GM23338 (cell line): Measurements from ENCODE around the gene HOXC9. TPM values are rescaled to one million over a fixed set of nuclear protein-coding genes. Genes with fewer than 3 reads are reported as not detected.
A peak's percentile ranks its signal among the peaks of the same experiment; 100 is the strongest.

Experiments used
- ATAC-seq: fragments of 200-7000 bp; cut with Tn5 transposase; 3 replicates; pipeline ENCODE4 v1.9.1; 2020
- DNase-seq: peaks from one replicate; pipeline ENCODE4 v3.0.0-alpha.2; 2015; ENCODE audit warnings: low spot score
- H2AFZ ChIP-seq: fragments of 200-600 bp; sonication (generic); 2 replicates; pipeline ENCODE4 v1.8.0; 2016; ENCODE audit warnings: antibody characterized with exemption, mild to moderate bottlenecking, moderate library complexity
- H3F3A ChIP-seq: fragments of 200-600 bp; sonication (generic); replicated peaks from 2 replicates; pipeline ENCODE4 v1.8.0; 2017; ENCODE audit warnings: antibody characterized with exemption, mixed run types, low read depth
- H3K27ac ChIP-seq: fragments of 200-600 bp; sonication (generic); 2 replicates; pipeline ENCODE4 v1.6.1; 2016; ENCODE audit warnings: low read depth
- H3K27me3 ChIP-seq: fragments of 200-600 bp; sonication (generic); 2 replicates; pipeline ENCODE4 v1.8.0; 2016; ENCODE audit warnings: mild to moderate bottlenecking, mixed run types, moderate library complexity; ENCODE audit not compliant: insufficient read depth
- H3K36me3 ChIP-seq: fragments of 200-600 bp; sonication (generic); 2 replicates; pipeline ENCODE4 v1.8.0; 2016; ENCODE audit warnings: mild to moderate bottlenecking; ENCODE audit not compliant: insufficient read depth
- H3K4me1 ChIP-seq: fragments of 200-600 bp; sonication (generic); 2 replicates; pipeline ENCODE4 v1.8.0; 2016; ENCODE audit warnings: mild to moderate bottlenecking, moderate library complexity; ENCODE audit not compliant: insufficient read depth
- H3K4me2 ChIP-seq: fragments of 200-600 bp; sonication (generic); 2 replicates; pipeline ENCODE4 v1.7.1; 2017; ENCODE audit warnings: mixed run types
- H3K4me3 ChIP-seq: fragments of 200-600 bp; sonication (generic); 2 replicates; pipeline ENCODE4 v1.6.1; 2016; ENCODE audit warnings: mixed run types
- H3K79me2 ChIP-seq: fragments of 200-600 bp; sonication (generic); replicated peaks from 2 replicates; pipeline ENCODE4 v1.8.0; 2017; ENCODE audit warnings: mild to moderate bottlenecking; ENCODE audit not compliant: insufficient read depth
- H3K9me2 ChIP-seq: fragments of 200-600 bp; sonication (generic); 2 replicates; pipeline ENCODE4 v1.8.0; 2017; ENCODE audit not compliant: insufficient read depth
- H4K20me1 ChIP-seq: fragments of 200-600 bp; sonication (generic); replicated peaks from 2 replicates; pipeline ENCODE4 v1.8.0; 2017; ENCODE audit warnings: mild to moderate bottlenecking; ENCODE audit not compliant: insufficient read depth
- H3K27ac Mint-ChIP-seq: 2 replicates; pipeline ENCODE4 v1.8.0; 2020; ENCODE audit warnings: inconsistent platforms, mild to moderate bottlenecking, moderate library complexity, mixed read lengths
- H3K27me3 Mint-ChIP-seq: 3 replicates; pipeline ENCODE4 v1.8.0; 2022; ENCODE audit warnings: low read depth, mild to moderate bottlenecking, moderate library complexity, mixed read lengths, inconsistent platforms; ENCODE audit not compliant: insufficient read depth, poor library complexity
- H3K36me3 Mint-ChIP-seq: 3 replicates; pipeline ENCODE4 v1.8.0; 2021; ENCODE audit warnings: low read depth, mild to moderate bottlenecking, inconsistent platforms, moderate library complexity, mixed read lengths
- H3K4me1 Mint-ChIP-seq: 3 replicates; pipeline ENCODE4 v1.8.0; 2020; ENCODE audit warnings: mild to moderate bottlenecking, inconsistent platforms, mixed read lengths
- H3K4me3 Mint-ChIP-seq: 3 replicates; pipeline ENCODE4 v1.8.0; 2021; ENCODE audit warnings: moderate library complexity, mild to moderate bottlenecking, inconsistent platforms, mixed read lengths
- H3K9me3 Mint-ChIP-seq: 3 replicates; pipeline ENCODE4 v1.8.0; 2020; ENCODE audit warnings: moderate library complexity, mild to moderate bottlenecking, inconsistent platforms, mixed read lengths
- EZH2 ChIP-seq: fragments of 200-600 bp; sonication (generic); IDR thresholded peaks from one replicate; pipeline ENCODE4 v1.8.0; 2017; ENCODE audit warnings: antibody characterized with exemption, mild to moderate bottlenecking, low read depth; ENCODE audit not compliant: unreplicated experiment
- JUNB ChIP-seq: IDR thresholded peaks from one replicate; pipeline ENCODE4 v1.6.1; 2016; ENCODE audit warnings: antibody characterized with exemption; ENCODE audit not compliant: unreplicated experiment
- polyA plus RNA-seq: library from polyadenylated mRNA; unstranded; fragments of >200 nt; fragmentation: Nextera tagmentation; extraction: Ambion mirVana; gene quantifications from 2 replicates; pipeline ENCODE4 v1.2.1, GENCODE V29; 2016
- total RNA-seq: library from RNA; depleted of rRNA; stranded (reverse); fragments of >200 nt; shearing (Covaris generic); gene quantifications from 2 replicates; pipeline ENCODE4 v1.2.3, GENCODE V29; 2014
- TF ChIP-seq, protein P1 (sequence below), 2 experiments: fragments of 200-600 bp in 1 of 2; sonication (generic) in 1 of 2; conservative IDR thresholded peaks; 2 replicates each; pipeline versions ENCODE4 v1.5.1 to v1.6.1; 2016 to 2017; ENCODE audit warnings: antibody characterized with exemption in 2 of 2, low read depth in 2 of 2, mild to moderate bottlenecking in 2 of 2, moderate library complexity in 1 of 2
- TF ChIP-seq, protein P2 (sequence below): fragments of 250-450 bp; sonication (Bioruptor Pico); IDR thresholded peaks from 2 replicates; pipeline ENCODE4 v1.5.0; 2020; ENCODE audit warnings: mild to moderate bottlenecking, moderate library complexity
- TF ChIP-seq, protein P3 (sequence below): IDR thresholded peaks from 2 replicates; pipeline ENCODE4 v1.6.1; 2016; ENCODE audit warnings: antibody characterized with exemption

The HOXC9 gene
- total and polyA plus RNA-seq, 2 experiments from 2014 or later: not detected

DNA sequence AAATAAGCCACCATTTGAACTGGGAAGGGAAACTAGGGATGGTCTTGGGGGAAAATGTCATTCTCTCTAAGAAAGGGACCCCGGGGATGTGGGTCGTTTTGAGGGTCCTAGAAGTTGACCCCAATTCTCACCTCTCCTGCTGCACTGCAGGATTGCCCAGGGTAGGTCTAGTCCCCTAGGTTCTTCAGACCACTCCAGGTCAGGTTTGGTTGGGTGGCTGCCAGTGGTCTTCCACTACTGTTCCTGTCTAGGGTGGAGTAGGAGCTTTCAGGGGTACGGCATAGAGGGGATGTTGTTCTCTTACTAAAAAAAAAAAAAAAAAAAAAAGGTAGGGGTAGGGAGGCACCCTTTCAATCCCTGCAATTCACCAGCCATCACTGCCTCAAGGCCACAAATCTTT lies 16.1 kb downstream of the HOXC9 start (continued):
- TF ChIP-seq, protein P1, sequence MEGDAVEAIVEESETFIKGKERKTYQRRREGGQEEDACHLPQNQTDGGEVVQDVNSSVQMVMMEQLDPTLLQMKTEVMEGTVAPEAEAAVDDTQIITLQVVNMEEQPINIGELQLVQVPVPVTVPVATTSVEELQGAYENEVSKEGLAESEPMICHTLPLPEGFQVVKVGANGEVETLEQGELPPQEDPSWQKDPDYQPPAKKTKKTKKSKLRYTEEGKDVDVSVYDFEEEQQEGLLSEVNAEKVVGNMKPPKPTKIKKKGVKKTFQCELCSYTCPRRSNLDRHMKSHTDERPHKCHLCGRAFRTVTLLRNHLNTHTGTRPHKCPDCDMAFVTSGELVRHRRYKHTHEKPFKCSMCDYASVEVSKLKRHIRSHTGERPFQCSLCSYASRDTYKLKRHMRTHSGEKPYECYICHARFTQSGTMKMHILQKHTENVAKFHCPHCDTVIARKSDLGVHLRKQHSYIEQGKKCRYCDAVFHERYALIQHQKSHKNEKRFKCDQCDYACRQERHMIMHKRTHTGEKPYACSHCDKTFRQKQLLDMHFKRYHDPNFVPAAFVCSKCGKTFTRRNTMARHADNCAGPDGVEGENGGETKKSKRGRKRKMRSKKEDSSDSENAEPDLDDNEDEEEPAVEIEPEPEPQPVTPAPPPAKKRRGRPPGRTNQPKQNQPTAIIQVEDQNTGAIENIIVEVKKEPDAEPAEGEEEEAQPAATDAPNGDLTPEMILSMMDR (conservative IDR thresholded peaks at IDR 0.05; ENCODE audit: low read depth in 2 of 2): no peak
- TF ChIP-seq JUNB: no peak
- TF ChIP-seq, protein P2, sequence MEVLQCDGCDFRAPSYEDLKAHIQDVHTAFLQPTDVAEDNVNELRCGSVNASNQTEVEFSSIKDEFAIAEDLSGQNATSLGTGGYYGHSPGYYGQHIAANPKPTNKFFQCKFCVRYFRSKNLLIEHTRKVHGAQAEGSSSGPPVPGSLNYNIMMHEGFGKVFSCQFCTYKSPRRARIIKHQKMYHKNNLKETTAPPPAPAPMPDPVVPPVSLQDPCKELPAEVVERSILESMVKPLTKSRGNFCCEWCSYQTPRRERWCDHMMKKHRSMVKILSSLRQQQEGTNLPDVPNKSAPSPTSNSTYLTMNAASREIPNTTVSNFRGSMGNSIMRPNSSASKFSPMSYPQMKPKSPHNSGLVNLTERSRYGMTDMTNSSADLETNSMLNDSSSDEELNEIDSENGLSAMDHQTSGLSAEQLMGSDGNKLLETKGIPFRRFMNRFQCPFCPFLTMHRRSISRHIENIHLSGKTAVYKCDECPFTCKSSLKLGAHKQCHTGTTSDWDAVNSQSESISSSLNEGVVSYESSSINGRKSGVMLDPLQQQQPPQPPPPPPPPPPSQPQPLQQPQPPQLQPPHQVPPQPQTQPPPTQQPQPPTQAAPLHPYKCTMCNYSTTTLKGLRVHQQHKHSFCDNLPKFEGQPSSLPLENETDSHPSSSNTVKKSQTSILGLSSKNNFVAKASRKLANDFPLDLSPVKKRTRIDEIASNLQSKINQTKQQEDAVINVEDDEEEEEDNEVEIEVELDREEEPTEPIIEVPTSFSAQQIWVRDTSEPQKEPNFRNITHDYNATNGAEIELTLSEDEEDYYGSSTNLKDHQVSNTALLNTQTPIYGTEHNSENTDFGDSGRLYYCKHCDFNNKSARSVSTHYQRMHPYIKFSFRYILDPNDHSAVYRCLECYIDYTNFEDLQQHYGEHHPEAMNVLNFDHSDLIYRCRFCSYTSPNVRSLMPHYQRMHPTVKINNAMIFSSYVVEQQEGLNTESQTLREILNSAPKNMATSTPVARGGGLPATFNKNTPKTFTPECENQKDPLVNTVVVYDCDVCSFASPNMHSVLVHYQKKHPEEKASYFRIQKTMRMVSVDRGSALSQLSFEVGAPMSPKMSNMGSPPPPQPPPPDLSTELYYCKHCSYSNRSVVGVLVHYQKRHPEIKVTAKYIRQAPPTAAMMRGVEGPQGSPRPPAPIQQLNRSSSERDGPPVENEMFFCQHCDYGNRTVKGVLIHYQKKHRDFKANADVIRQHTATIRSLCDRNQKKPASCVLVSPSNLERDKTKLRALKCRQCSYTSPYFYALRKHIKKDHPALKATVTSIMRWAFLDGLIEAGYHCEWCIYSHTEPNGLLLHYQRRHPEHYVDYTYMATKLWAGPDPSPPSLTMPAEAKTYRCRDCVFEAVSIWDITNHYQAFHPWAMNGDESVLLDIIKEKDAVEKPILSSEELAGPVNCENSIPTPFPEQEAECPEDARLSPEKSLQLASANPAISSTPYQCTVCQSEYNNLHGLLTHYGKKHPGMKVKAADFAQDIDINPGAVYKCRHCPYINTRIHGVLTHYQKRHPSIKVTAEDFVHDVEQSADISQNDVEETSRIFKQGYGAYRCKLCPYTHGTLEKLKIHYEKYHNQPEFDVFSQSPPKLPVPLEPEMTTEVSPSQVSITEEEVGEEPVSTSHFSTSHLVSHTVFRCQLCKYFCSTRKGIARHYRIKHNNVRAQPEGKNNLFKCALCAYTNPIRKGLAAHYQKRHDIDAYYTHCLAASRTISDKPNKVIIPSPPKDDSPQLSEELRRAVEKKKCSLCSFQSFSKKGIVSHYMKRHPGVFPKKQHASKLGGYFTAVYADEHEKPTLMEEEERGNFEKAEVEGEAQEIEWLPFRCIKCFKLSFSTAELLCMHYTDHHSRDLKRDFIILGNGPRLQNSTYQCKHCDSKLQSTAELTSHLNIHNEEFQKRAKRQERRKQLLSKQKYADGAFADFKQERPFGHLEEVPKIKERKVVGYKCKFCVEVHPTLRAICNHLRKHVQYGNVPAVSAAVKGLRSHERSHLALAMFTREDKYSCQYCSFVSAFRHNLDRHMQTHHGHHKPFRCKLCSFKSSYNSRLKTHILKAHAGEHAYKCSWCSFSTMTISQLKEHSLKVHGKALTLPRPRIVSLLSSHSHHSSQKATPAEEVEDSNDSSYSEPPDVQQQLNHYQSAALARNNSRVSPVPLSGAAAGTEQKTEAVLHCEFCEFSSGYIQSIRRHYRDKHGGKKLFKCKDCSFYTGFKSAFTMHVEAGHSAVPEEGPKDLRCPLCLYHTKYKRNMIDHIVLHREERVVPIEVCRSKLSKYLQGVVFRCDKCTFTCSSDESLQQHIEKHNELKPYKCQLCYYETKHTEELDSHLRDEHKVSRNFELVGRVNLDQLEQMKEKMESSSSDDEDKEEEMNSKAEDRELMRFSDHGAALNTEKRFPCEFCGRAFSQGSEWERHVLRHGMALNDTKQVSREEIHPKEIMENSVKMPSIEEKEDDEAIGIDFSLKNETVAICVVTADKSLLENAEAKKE (CRISPR knock-in tag): no peak

DNA sequence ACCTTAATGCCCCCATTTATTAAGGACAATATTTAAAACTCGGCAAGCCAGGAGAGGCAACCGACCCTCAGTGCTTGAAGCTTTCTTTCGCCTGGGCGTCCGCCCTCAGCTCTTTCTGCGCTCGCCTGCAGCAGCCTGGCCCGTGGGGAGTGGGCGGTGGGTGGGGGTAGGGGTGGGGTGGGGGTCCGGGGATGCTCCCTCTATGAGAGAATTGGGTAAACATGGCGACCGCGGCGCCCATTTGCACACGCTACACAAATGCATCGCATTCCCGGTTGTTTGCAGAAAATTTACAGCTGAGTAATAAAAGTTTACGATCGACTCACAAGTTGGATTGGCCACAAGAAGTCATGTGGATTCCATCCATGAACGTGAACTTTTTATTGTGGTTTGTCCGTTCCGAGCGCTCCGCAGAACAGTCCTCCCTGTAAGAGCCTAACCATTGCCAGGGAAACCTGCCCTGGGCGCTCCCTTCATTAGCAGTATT lies 16.6 kb downstream of the HOXC9 start:
- Histone ChIP-seq H4K20me1 (peaks cover 28% of the 10 kb centered on the region), H3K27me3 (peaks cover 100% of the 10 kb centered on the region), H3K36me3 (no peaks in the 10 kb centered on the region), H3K27ac (no peak overlapping the region), H2AFZ (no peak overlapping the region), H3K4me1 (peaks cover 53% of the 10 kb centered on the region), H3K4me3 (peak overlapping the region; percentile 63; the same call in 1 of the 2 replicates), H3F3A (peaks cover 38% of the 10 kb centered on the region), H3K9me2 (no peaks in the 10 kb centered on the region), H3K79me2 (no peaks in the 10 kb centered on the region), H3K4me2 (peak overlapping the region; percentile 89)
- Mint-ChIP-seq H3K4me1 (peaks cover 30% of the 10 kb centered on the region), H3K27me3 (peaks cover 98% of the 10 kb centered on the region), H3K27ac (no peak overlapping the region), H3K9me3 (no peaks in the 10 kb centered on the region; the same call in 2 of the 3 replicates), H3K4me3 (no peak overlapping the region), H3K36me3 (no peaks in the 10 kb centered on the region)
- TF ChIP-seq, protein P3, sequence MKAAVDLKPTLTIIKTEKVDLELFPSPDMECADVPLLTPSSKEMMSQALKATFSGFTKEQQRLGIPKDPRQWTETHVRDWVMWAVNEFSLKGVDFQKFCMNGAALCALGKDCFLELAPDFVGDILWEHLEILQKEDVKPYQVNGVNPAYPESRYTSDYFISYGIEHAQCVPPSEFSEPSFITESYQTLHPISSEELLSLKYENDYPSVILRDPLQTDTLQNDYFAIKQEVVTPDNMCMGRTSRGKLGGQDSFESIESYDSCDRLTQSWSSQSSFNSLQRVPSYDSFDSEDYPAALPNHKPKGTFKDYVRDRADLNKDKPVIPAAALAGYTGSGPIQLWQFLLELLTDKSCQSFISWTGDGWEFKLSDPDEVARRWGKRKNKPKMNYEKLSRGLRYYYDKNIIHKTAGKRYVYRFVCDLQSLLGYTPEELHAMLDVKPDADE: no peak
- peak; percentile 23 for TF ChIP-seq EZH2
- ATAC-seq: no peak
- no peak for DNase-seq
